Stomach (tissue), 4 donors: ENCODE results near the gene SEPTIN12.

ENCODE experiments used
- CTCF ChIP-seq, 7 experiments: fragments of 450-650 bp in 4 of 7; fragments of 200-600 bp in 3 of 7; sonication (generic) in 3 of 7; IDR thresholded peaks; one replicate each; pipeline ENCODE4 v1.5.1; 2016 to 2019; ENCODE audit warnings: antibody characterized with exemption in 7 of 7, control low read depth in 2 of 7, mild to moderate bottlenecking in 1 of 7
- POLR2A ChIP-seq, 4 donors: fragments of 450-650 bp; IDR thresholded peaks; one replicate each; pipeline ENCODE4 v1.6.1; 2016; ENCODE audit warnings: antibody characterized with exemption in 4 of 4, control low read depth in 2 of 4, mild to moderate bottlenecking in 1 of 4, moderate library complexity in 1 of 4

- TF ChIP-seq CTCF (IDR thresholded peaks at IDR 0.05): no peak
- TF ChIP-seq POLR2A (IDR thresholded peaks at IDR 0.05): no peak
Measured at GRCh38 chr16:4826980-4827379, 38.8 kb upstream of the SEPTIN12 start.
